AG09309 (cell line): ENCODE measurements around the gene MALRD1.

ENCODE experiments used
- DNase-seq: peaks from one replicate; pipeline ENCODE4 v3.0.0-alpha.2; 2010; ENCODE audit warnings: low read depth
- H3K4me3 ChIP-seq: 2 replicates; pipeline ENCODE4 v1.5.1; 2011; ENCODE audit warnings: mild to moderate bottlenecking, low read depth, low read length, moderate library complexity; ENCODE audit not compliant: control insufficient read depth
- CTCF ChIP-seq: IDR thresholded peaks from 2 replicates; pipeline ENCODE4 v1.5.1; 2011; ENCODE audit warnings: mild to moderate bottlenecking, low read depth, low read length, inconsistent platforms; ENCODE audit not compliant: insufficient read depth, control insufficient read depth; ENCODE audit errors: missing control alignments

Gene MALRD1

DNA sequence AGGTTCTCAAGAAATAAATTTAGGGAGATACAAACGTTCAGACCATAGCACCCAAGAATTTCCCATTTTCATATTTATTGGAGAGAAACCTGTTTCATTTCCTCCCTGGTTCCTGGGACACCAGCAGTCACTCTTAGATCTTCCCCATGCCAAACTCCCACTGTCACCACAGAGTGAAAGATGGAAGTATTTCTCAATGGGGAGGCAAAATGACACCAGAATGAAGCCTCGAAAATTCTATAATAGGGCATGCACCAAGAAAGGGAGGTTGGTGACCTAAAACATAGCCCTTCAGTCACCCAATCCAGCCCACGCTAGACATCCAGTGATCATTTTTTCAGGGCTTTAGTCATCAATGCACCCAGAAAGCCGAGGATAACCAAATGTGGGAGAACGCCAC is 619.5 kb downstream of the MALRD1 start:
- H3K4me3 ChIP-seq: no peak overlapping the region
- DNase-seq: no peak
- no peak for TF ChIP-seq CTCF

DNA sequence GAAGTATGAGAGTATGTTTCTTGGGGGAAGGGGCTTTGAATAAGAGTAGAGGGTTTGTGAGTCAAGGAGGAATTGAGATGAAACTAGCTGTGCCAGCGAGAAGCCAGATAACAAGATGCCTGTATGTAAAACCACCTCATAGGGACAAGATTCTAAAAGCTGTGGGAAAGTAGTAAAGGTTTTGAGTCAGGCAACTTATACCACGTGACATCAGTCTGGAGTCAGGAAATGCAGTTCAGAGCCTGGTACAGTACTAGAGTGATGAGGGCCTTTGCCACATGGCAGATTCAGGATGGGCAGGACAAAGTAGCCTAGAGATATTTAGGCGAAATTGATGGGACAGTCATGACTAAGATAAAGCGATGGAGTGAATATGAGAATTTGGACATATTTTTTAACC is 627.5 kb downstream of the MALRD1 start:
- H3K4me3 ChIP-seq: no peak overlapping the region
- no peak for TF ChIP-seq CTCF
- no peak for DNase-seq

DNA sequence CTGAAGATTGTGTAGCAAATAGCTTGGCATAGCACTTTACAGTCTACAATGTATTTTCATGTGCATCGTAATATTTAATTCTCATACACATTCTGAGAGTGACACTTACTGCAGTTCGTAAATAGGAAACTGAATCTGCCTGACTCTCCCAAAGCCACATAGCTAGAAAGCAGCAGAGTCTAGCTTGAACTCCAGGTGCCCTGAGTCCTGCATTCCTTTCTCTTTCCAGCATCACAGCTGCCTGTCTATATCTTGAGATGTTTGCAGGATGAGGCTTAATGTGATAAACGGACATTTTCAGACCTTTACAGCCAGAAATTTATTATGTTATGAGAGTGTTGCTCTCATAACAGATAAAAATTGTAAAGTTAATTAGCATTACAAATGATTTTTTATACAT is 634.8 kb downstream of the MALRD1 start:
- no peak overlapping the region for H3K4me3 ChIP-seq
- no peak for TF ChIP-seq CTCF
- no peak for DNase-seq

- no peak overlapping the region for H3K4me3 ChIP-seq
- TF ChIP-seq CTCF: no peak
- DNase-seq: no peak
These were observed 635.4 kb downstream of the MALRD1 start for GRCh38 chr10:19683960-19684359.

GRCh38 chr10:19688344-19688743 is 639.7 kb downstream of the MALRD1 start:
- H3K4me3 ChIP-seq: no peak overlapping the region
- TF ChIP-seq CTCF: no peak

GRCh38 chr10:19689231-19689630 is 640.6 kb downstream of the MALRD1 start:
- DNase-seq: no peak
- no peak overlapping the region for H3K4me3 ChIP-seq
- TF ChIP-seq CTCF: no peak

More at GRCh38 chr10:19688344-19688743, 639.7 kb downstream of the MALRD1 start:
- no peak for DNase-seq

DNA sequence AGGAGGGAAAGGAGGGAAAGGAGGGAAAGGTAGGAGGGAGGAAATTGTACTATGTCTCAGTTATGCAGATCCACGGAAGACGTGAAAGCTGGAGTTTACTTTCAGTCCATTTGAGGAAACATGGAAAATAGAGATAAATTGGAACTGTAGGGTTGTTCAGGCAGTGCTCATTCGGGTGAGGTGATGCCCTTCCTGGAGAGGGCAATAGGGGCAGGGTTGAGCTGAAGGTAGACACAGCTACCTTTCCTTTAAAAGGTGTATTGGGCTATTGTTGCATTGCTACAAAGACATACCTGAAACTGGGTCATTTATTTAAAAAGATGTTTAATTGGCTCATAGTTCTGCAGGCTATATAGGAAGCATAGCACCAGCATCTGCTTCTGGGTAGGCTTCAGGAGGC is 650.7 kb downstream of the MALRD1 start:
- H3K4me3 ChIP-seq: no peak overlapping the region
- DNase-seq: no peak
- TF ChIP-seq CTCF: no peak
